MM.1S (cell line): ENCODE results near the gene TYK2.

Experiments
- EZH2phosphoT487 ChIP-seq: fragments of 300-600 bp; sonication (generic); IDR thresholded peaks from 2 replicates; pipeline ENCODE4 v1.6.1; 2018; ENCODE audit warnings: antibody characterized with exemption, low read length
- TF ChIP-seq, protein P1 (sequence below): fragments of 300-600 bp; sonication (generic); IDR thresholded peaks from 2 replicates; pipeline ENCODE4 v1.5.1; 2016; ENCODE audit warnings: antibody characterized with exemption, low read length, mixed read lengths

DNA sequence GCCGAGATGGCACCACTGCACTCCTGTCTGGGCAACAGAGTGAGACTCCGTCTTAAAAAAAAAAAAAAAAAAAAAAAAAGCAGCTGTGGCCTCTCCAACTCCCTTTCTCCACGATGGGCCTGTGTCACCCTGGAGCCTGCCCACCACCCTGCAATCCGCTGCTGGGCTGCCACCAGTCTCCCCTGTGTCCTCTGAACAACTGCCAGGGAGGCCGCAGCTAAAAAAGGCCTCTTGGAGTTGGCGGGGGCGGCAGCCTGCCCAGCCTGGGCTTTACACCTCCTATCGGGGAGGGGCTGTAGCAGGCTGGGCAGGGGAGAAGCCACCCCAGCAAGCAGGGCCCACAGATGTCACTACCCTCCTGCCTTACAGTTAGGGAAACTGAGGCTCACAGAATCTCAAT lies 19.5 kb upstream of the TYK2 start:
- TF ChIP-seq, protein P1, sequence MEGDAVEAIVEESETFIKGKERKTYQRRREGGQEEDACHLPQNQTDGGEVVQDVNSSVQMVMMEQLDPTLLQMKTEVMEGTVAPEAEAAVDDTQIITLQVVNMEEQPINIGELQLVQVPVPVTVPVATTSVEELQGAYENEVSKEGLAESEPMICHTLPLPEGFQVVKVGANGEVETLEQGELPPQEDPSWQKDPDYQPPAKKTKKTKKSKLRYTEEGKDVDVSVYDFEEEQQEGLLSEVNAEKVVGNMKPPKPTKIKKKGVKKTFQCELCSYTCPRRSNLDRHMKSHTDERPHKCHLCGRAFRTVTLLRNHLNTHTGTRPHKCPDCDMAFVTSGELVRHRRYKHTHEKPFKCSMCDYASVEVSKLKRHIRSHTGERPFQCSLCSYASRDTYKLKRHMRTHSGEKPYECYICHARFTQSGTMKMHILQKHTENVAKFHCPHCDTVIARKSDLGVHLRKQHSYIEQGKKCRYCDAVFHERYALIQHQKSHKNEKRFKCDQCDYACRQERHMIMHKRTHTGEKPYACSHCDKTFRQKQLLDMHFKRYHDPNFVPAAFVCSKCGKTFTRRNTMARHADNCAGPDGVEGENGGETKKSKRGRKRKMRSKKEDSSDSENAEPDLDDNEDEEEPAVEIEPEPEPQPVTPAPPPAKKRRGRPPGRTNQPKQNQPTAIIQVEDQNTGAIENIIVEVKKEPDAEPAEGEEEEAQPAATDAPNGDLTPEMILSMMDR: no peak
- no peak for TF ChIP-seq EZH2phosphoT487
